A549 (cell line): ENCODE data around the gene EFTUD2.

Experiments used
- BHLHE40 ChIP-seq: IDR thresholded peaks from 2 replicates; pipeline ENCODE4 v1.6.1; 2012; ENCODE audit warnings: low read depth, low read length, inconsistent platforms
- CHD2 ChIP-seq: fragments of 150-350 bp; IDR thresholded peaks from 2 replicates; pipeline ENCODE4 v1.6.1; 2014; ENCODE audit warnings: low read length; ENCODE audit not compliant: partially characterized antibody
- EHF ChIP-seq: fragments of 250-450 bp; sonication (Bioruptor Pico); IDR thresholded peaks from 2 replicates; pipeline ENCODE4 v1.5.0; 2020; ENCODE audit warnings: mild to moderate bottlenecking
- KDM1A ChIP-seq: fragments of 200-600 bp; sonication (generic); IDR thresholded peaks from 2 replicates; pipeline ENCODE4 v1.6.1; 2016; ENCODE audit warnings: low read depth, mild to moderate bottlenecking
- KDM5A ChIP-seq: fragments of 200-600 bp; sonication (generic); IDR thresholded peaks from 2 replicates; pipeline ENCODE4 v1.6.1; 2016; ENCODE audit warnings: antibody characterized with exemption, mild to moderate bottlenecking
- POLR2A ChIP-seq: IDR thresholded peaks from 2 replicates; pipeline ENCODE4 v1.6.1; 2012; ENCODE audit warnings: mild to moderate bottlenecking, low read length
- RNF2 ChIP-seq: fragments of 200-600 bp; sonication (generic); IDR thresholded peaks from 2 replicates; pipeline ENCODE4 v1.6.1; 2016; ENCODE audit warnings: low read depth, mild to moderate bottlenecking, antibody characterized with exemption, moderate library complexity, borderline replicate concordance
- TF ChIP-seq, protein P1 (sequence below): fragments of >200 bp; sonication (Bioruptor Twin); formaldehyde crosslinking; IDR thresholded peaks from 3 replicates; pipeline ENCODE4 v1.5.1; 2016
- TF ChIP-seq, protein P2 (sequence below): IDR thresholded peaks from 2 replicates; pipeline ENCODE4 v1.6.1; 2012; ENCODE audit warnings: low read depth, borderline replicate concordance
- TF ChIP-seq, protein P3 (sequence below): fragments of 200-600 bp; sonication (generic); IDR thresholded peaks from 2 replicates; pipeline ENCODE4 v1.6.1; 2016; ENCODE audit warnings: antibody characterized with exemption, mild to moderate bottlenecking, moderate library complexity

DNA sequence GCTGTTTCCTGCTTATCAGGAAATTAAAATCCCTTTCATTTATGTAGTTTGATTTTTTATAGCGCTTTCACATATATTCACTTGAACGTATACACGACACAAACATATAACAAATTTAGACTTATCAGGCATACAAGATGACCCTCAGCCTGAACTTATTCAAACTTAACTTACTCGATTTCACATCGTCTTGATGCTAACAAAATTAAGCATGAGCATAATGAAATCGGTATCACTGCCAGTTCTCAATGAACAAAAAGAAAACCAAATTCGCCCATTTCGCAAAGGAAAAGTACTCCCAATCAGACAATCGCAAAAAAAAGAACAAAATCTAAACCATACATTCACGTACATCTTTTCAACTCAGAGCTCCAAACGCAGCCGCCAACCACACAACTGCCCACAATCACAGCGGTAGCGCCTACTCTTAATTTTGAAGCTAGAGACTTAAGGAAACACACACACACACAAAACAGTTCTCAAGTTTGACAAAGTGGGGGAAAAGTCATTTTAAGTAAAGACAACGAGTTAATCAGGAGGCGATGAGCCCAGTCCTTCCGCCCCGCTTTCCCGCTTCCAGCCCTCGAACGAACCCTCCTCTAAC lies 70.2 kb downstream of the EFTUD2 start:
- TF ChIP-seq POLR2A (no peak), BHLHE40 (no peak), KDM1A (no peak), KDM5A (no peak), EHF (CRISPR knock-in tag) (no peak), RNF2 (no peak), CHD2 (no peak)
- TF ChIP-seq, protein P1, sequence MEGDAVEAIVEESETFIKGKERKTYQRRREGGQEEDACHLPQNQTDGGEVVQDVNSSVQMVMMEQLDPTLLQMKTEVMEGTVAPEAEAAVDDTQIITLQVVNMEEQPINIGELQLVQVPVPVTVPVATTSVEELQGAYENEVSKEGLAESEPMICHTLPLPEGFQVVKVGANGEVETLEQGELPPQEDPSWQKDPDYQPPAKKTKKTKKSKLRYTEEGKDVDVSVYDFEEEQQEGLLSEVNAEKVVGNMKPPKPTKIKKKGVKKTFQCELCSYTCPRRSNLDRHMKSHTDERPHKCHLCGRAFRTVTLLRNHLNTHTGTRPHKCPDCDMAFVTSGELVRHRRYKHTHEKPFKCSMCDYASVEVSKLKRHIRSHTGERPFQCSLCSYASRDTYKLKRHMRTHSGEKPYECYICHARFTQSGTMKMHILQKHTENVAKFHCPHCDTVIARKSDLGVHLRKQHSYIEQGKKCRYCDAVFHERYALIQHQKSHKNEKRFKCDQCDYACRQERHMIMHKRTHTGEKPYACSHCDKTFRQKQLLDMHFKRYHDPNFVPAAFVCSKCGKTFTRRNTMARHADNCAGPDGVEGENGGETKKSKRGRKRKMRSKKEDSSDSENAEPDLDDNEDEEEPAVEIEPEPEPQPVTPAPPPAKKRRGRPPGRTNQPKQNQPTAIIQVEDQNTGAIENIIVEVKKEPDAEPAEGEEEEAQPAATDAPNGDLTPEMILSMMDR: no peak
- TF ChIP-seq, protein P2, sequence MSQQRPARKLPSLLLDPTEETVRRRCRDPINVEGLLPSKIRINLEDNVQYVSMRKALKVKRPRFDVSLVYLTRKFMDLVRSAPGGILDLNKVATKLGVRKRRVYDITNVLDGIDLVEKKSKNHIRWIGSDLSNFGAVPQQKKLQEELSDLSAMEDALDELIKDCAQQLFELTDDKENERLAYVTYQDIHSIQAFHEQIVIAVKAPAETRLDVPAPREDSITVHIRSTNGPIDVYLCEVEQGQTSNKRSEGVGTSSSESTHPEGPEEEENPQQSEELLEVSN: no peak
- TF ChIP-seq, protein P3, sequence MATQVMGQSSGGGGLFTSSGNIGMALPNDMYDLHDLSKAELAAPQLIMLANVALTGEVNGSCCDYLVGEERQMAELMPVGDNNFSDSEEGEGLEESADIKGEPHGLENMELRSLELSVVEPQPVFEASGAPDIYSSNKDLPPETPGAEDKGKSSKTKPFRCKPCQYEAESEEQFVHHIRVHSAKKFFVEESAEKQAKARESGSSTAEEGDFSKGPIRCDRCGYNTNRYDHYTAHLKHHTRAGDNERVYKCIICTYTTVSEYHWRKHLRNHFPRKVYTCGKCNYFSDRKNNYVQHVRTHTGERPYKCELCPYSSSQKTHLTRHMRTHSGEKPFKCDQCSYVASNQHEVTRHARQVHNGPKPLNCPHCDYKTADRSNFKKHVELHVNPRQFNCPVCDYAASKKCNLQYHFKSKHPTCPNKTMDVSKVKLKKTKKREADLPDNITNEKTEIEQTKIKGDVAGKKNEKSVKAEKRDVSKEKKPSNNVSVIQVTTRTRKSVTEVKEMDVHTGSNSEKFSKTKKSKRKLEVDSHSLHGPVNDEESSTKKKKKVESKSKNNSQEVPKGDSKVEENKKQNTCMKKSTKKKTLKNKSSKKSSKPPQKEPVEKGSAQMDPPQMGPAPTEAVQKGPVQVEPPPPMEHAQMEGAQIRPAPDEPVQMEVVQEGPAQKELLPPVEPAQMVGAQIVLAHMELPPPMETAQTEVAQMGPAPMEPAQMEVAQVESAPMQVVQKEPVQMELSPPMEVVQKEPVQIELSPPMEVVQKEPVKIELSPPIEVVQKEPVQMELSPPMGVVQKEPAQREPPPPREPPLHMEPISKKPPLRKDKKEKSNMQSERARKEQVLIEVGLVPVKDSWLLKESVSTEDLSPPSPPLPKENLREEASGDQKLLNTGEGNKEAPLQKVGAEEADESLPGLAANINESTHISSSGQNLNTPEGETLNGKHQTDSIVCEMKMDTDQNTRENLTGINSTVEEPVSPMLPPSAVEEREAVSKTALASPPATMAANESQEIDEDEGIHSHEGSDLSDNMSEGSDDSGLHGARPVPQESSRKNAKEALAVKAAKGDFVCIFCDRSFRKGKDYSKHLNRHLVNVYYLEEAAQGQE: no peak
